ENCODE results near the gene HDAC6.

DNA sequence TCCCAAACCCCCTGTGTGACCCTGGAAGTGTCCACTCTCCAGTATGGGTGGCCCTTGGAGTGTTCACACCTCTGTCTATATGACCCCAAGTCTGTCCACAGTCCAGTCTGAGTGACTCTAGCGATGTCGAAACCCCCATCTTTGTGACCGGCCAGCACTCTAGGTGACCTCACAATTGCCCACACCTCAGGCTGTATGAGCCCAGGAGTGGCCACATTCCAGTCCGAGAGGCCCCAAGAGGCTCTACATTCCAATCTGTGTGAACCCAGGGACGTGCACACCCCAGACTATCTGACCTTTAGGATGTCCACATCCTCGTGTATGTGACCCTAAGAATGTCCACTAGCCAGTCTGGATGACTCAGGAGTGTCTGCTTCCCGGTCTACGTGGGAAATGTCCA is 47.6 kb upstream of the HDAC6 start:
- TF ChIP-seq, protein P1, sequence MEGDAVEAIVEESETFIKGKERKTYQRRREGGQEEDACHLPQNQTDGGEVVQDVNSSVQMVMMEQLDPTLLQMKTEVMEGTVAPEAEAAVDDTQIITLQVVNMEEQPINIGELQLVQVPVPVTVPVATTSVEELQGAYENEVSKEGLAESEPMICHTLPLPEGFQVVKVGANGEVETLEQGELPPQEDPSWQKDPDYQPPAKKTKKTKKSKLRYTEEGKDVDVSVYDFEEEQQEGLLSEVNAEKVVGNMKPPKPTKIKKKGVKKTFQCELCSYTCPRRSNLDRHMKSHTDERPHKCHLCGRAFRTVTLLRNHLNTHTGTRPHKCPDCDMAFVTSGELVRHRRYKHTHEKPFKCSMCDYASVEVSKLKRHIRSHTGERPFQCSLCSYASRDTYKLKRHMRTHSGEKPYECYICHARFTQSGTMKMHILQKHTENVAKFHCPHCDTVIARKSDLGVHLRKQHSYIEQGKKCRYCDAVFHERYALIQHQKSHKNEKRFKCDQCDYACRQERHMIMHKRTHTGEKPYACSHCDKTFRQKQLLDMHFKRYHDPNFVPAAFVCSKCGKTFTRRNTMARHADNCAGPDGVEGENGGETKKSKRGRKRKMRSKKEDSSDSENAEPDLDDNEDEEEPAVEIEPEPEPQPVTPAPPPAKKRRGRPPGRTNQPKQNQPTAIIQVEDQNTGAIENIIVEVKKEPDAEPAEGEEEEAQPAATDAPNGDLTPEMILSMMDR (conservative IDR thresholded peaks at IDR 0.05): no peak
- TF ChIP-seq ZFX (IDR thresholded peaks at IDR 0.05): no peak
